ENCODE measurements around the gene RANBP1. TPM values are rescaled to one million over a fixed set of nuclear protein-coding genes. Genes with fewer than 3 reads are reported as not detected.

RANBP1 gene
- total and polyA plus RNA-seq, 7 donors = 32.2 to 161 (median 52.1) TPM

DNA sequence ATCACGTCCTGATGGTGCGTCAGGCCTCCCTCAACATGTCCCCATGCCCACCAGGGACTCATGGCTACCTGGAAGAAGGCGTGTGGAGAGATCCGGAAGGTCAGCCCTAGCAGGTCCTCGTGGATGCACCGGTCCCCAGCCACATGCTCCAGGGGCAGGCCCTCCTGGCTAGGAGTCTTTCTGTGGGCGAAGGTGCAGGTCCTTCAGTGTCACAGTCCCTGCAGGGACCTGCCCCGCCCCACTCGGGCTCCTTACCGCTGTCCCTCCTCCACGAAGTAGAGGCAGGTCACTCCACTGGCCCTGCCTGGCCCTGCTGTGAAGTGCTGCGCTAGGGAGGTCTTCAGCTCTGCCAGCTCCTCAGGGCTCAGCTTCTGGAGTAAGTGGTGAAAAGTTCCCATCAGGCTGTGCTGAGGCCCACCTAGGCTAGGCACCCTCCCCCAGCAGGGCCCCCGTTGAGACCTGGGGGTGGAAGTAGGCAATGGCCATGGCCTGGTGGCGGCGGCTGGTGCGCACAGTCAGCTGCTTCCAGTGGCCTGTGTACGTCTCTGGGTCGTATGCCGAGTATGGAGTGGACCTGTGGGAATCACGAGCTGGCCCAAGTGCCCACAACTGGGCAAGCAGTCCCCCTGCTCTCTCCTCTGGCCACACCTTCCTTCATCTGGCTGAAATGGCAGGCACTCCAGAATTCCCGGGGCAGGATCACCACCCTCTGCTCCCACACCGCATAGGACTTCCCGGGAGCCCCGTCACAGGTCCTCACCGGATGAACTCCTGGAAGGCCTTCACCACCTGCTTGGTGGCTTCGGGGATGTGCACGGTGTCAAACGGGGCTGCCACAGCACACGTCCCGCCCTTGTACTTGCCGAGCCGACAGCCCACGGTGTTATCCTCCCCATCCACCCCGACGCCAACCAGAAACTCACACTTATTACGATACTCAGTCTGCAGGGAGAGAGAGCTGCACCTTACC lies 1.1 kb upstream of the RANBP1 start:
- Histone ChIP-seq H3K4me3 (no peak overlapping the region), H3K36me3 (ENCODE audit: insufficient read depth in 1 of 2, low read depth in 1 of 2) (peaks cover 5 to 68% of the 10 kb centered on the region in 2 donors), H3K4me1 (peaks cover 27% of the 10 kb centered on the region), H3K27me3 (ENCODE audit: insufficient read depth in 3 of 3, low read length in 2 of 3) (no peaks in the 10 kb centered on the region), H3K27ac (peak overlapping the region; percentile 86), H3K9me3 (no peaks in the 10 kb centered on the region)
- TF ChIP-seq, protein P1, sequence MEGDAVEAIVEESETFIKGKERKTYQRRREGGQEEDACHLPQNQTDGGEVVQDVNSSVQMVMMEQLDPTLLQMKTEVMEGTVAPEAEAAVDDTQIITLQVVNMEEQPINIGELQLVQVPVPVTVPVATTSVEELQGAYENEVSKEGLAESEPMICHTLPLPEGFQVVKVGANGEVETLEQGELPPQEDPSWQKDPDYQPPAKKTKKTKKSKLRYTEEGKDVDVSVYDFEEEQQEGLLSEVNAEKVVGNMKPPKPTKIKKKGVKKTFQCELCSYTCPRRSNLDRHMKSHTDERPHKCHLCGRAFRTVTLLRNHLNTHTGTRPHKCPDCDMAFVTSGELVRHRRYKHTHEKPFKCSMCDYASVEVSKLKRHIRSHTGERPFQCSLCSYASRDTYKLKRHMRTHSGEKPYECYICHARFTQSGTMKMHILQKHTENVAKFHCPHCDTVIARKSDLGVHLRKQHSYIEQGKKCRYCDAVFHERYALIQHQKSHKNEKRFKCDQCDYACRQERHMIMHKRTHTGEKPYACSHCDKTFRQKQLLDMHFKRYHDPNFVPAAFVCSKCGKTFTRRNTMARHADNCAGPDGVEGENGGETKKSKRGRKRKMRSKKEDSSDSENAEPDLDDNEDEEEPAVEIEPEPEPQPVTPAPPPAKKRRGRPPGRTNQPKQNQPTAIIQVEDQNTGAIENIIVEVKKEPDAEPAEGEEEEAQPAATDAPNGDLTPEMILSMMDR (IDR thresholded peaks at IDR 0.05) = no peak
- 61 to 77% (median 64%) methylated on average over 34 to 36 of the region's 36 CpGs for WGBS, 3 donors
- DNase-seq = peak; percentile 13 to 53
- intact Hi-C loops (cut with DNase I) = loop anchor here (5.0 kb wide), 2 partner anchors 32 to 92 kb away; partner anchors contain the start of genes DGCR8 (in 1 of the 2) and TANGO2 (in 1 of the 2)
- ATAC-seq = no peak

DNA sequence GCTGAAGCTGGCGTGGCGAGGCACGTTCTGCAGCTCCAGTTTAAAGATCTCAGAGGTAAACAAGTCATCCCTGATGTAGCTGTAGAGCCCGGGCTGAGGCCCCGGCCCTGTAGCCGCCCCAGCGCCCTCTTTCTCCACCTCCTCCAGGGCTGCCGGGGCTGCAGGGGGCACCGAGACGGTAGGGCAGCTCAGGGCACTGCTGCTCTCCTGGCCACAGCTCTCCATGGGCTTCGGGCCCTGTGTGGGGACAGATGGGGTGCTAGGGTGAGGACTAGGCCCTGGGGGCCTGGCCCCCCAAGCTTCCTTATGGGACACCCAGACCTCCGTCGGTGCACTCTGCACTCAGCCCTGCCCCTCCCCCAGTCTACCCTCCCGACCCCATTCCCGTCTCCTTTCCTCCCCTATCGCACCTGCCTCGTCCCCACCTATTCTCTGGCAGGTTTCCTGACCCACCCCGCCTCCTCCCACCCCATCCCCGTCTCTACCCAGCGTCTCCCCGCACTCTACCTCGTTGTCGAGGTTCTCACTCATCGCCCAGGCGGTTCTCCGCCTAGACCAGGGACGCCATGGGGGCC lies 559 bp downstream of the RANBP1 start:
- H3K4me3 ChIP-seq = peak overlapping the region; percentile 92
- H3K36me3 ChIP-seq (ENCODE audit: insufficient read depth in 1 of 2, low read depth in 1 of 2) = peaks cover 5 to 61% of the 10 kb centered on the region in 2 donors
- ATAC-seq (peak; percentile 2 to 24 (median 8)), DNase-seq (peak in 1 of 2 donors; percentile 73)
- H3K27ac ChIP-seq = peak overlapping the region; percentile 86
- 5 to 8% (median 6%) methylated on average over 24 to 27 of the region's 27 CpGs for WGBS, 3 donors
- peaks cover 30% of the 10 kb centered on the region for H3K4me1 ChIP-seq
- no peaks in the 10 kb centered on the region for H3K27me3 ChIP-seq (ENCODE audit: insufficient read depth in 3 of 3, low read length in 2 of 3)
- intact Hi-C loops (cut with DNase I) = loop anchor here (5.0 kb wide), 2 partner anchors 34 to 94 kb away; partner anchors contain the start of genes DGCR8 (in 1 of the 2) and TANGO2 (in 1 of the 2)
- H3K9me3 ChIP-seq = no peaks in the 10 kb centered on the region
- TF ChIP-seq, protein P1 (IDR thresholded peaks at IDR 0.05) = no peak

DNA sequence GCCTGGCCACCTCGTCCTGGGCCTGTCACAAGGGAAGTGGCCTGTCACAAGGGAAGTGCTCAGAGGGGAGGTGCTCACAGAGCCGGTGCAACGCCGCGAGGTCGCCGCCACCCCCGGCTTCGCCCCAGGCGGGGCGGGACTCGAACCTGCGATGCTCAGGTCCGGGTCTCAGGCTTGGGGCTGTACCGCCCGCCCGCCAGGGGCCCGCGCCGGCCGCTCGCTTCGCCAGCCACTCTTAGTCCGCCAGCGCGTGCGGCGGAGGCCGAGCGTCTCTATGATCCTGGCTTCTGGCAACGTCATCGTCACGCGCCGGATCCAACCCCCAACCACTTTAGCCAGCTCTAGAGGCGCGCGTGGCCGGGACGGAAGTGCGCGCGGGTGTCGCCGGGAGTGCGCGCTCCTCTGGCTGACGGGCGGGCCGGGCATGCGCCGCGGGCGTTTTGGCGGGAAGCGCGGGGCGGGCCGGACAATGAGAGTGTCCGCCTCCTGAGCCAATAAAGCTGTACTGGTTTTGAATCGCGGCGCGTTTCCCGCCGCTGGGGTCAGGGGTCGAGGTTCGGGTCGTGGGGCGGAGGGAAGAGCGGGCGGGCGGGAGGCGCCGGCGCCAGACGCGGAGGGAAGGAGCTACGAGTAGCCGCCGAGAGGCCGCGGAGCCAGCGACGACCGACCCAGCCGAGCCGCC lies 1.2 kb downstream of the RANBP1 start, which contains the start of gene TRMT2A:
Gene TRMT2A (minus strand): TSS at position 276 of the 682 bp plus-strand sequence. CDS start 320 bp downstream, outside the sequence.
- Histone ChIP-seq H3K4me3 (peak within 1 kb of the TSS; percentile 92), H3K4me1 (peaks cover 30% of the 10 kb centered on the region), H3K27me3 (ENCODE audit: insufficient read depth in 3 of 3, low read length in 2 of 3) (no peaks in the 10 kb centered on the region), H3K27ac (peak within 1 kb of the TSS; percentile 86), H3K36me3 (ENCODE audit: insufficient read depth in 1 of 2, low read depth in 1 of 2) (peaks cover 5 to 61% of the 10 kb centered on the region in 2 donors), H3K9me3 (no peaks in the 10 kb centered on the region)
- 0 to 1% (median 0%) methylated on average over 50 to 88 of the region's 88 CpGs for WGBS, 3 donors
- intact Hi-C loops (cut with DNase I) = loop anchor here (5.0 kb wide), 2 partner anchors 35 to 95 kb away; partner anchors contain the start of genes DGCR8 (in 1 of the 2) and TANGO2 (in 1 of the 2)
- ATAC-seq (peak; percentile 91 to 93 (median 92)), DNase-seq (peak; percentile 99)
- TF ChIP-seq, protein P1 (IDR thresholded peaks at IDR 0.05) = no peak

DNA sequence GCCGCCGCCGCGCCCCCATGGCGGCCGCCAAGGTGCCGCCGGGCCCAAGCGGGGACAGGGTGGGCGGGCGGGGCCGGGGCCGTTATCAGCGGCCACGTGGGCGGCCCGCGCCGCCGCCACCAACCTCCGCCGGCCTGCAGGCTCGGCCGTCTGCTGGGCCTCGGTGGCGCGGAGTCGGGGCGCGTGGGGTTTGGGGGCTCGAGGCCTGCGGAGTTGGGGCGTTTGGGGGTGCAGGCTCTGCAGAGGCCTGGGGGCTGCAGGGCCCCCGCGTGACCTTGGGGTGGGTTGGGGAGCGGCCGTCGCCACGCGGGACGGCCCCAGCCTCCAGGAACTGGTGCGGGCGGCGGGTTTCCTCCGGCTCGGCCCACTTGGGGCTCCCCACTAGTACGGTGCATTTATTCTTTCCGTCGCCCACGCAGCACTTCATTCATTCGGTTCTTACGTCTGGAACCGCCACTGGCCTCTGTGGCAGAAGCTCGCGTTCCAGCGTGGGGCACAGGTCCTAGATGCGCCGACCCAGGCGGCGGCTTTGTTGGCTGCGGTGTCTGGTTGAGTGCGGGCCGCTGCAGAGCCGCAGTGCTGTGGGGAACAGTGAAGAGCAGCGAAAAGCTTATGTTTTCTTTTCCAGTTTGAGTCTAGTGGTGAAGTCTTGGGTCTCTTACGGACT lies 1.9 kb downstream of the RANBP1 start:
- peak overlapping the region; percentile 92 for H3K4me3 ChIP-seq
- H3K27me3 ChIP-seq (ENCODE audit: insufficient read depth in 3 of 3, low read length in 2 of 3) = no peaks in the 10 kb centered on the region
- ATAC-seq = no peak
- TF ChIP-seq, protein P1 (IDR thresholded peaks at IDR 0.05) = no peak
- peak overlapping the region; percentile 86 for H3K27ac ChIP-seq
- WGBS, 3 donors = 0 to 2% (median 1%) methylated on average over 32 to 66 of the region's 66 CpGs
- peaks cover 30% of the 10 kb centered on the region for H3K4me1 ChIP-seq
- peak; percentile 47 to 63 for DNase-seq
- H3K9me3 ChIP-seq = no peaks in the 10 kb centered on the region
- intact Hi-C loops (cut with DNase I) = loop anchor here (5.0 kb wide), 2 partner anchors 35 to 95 kb away; partner anchors contain the start of genes DGCR8 (in 1 of the 2) and TANGO2 (in 1 of the 2)
- H3K36me3 ChIP-seq (ENCODE audit: insufficient read depth in 1 of 2, low read depth in 1 of 2) = peaks cover 0 to 58% of the 10 kb centered on the region in 2 donors

All from psoas muscle (tissue), 8 donors.